Cardiac fibroblast (primary cell): ENCODE measurements around the gene DTWD2.

Experiments
- DNase-seq, 2 donors: peaks; one replicate each; pipeline versions ENCODE4 v3.0.0 to v3.0.0-alpha.2; 2010; ENCODE audit warnings: low read depth in 2 of 2
- H3K4me3 ChIP-seq, 2 donors: replicated peaks in 1 of 2; 1 replicate in 1 of 2; 2 replicates in 1 of 2; pipeline ENCODE4 v1.5.1; 2011; ENCODE audit warnings: low read depth in 2 of 2, low read length in 2 of 2, mild to moderate bottlenecking in 2 of 2, moderate library complexity in 1 of 2
- CTCF ChIP-seq: IDR thresholded peaks from one replicate; pipeline ENCODE4 v1.5.1; 2011; ENCODE audit warnings: low read depth, mild to moderate bottlenecking, low read length, inconsistent platforms

The DTWD2 gene

GRCh38 chr5:119031011-119031886 lies 42.9 kb upstream of the DTWD2 start:
- DNase-seq = no peak
- no peak overlapping the region for H3K4me3 ChIP-seq
- no peak for TF ChIP-seq CTCF

- no peak overlapping the region for H3K4me3 ChIP-seq
- TF ChIP-seq CTCF = no peak
- DNase-seq = peak in 1 of 2 donors; percentile 4
Observed at GRCh38 chr5:119028575-119028974, 40.2 kb upstream of the DTWD2 start.

- DNase-seq = no peak
- no peak for TF ChIP-seq CTCF
- H3K4me3 ChIP-seq = no peak overlapping the region
Observed at GRCh38 chr5:119022773-119023172, 34.4 kb upstream of the DTWD2 start.

- no peak overlapping the region for H3K4me3 ChIP-seq
- DNase-seq = peak; percentile 64 to 70
- peak; percentile 41 for TF ChIP-seq CTCF
Observed at GRCh38 chr5:119022017-119022745, 33.8 kb upstream of the DTWD2 start.

GRCh38 chr5:119021149-119021732 lies 32.9 kb upstream of the DTWD2 start:
- TF ChIP-seq CTCF = no peak
- H3K4me3 ChIP-seq = no peak overlapping the region
- no peak for DNase-seq

- TF ChIP-seq CTCF = no peak
- H3K4me3 ChIP-seq = no peak overlapping the region
- DNase-seq = no peak
Observed at GRCh38 chr5:119019949-119020348, 31.6 kb upstream of the DTWD2 start.
